ENCODE results near the gene BPGM.

The BPGM gene

DNA sequence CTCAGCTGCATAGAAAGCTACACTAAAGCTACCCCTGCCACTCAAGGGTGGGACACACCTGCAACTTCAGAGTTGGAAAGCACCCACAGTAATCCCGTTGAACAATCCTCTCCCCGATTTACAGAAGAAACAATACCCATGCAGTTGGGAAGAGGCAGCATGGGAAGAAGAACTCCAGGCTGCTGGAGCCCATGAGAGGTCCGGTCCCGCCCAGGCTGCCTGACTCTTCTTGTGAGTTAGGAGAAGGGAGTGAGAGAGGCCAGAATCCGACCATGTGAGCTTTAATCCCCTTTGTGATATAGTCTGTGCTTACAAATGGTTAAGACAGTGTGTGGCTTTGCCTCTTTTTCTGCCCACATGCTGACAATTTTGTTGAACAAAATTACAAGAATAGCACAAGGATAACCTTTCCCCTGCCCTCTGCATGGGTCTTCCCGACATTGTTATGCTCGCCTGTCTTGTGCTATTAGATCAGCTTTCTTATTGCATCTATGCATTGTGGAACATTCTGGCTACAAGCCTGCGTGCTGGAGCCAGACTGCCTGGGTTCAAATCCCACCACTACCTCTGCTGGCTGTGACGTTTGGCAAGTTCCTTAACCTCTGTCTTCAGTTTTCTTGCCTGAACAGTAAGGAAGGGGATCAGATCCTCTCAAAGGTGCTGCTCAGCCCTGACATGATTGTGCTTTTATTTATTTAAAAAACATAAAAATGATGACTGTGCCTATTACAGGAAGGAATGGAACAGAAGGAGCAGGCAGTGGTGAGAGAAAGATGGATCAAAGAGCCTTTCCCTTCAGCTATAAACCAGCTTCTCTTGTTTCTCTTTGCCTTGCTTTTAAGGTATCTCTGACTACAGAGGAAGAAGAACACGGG, 56.0 kb downstream of the BPGM start:
- H3K4me1 ChIP-seq (ENCODE audit: insufficient read depth, low read length): peaks cover 22% of the 10 kb centered on the region
- no peaks in the 10 kb centered on the region for H3K36me3 ChIP-seq (ENCODE audit: insufficient read depth, low read length)
- no peaks in the 10 kb centered on the region for H3K9me3 ChIP-seq (ENCODE audit: control insufficient read depth, insufficient read depth, low read length)
- no peak overlapping the region for H3K9ac ChIP-seq (ENCODE audit: low read depth, low read length)

- no peaks in the 10 kb centered on the region for H3K36me3 ChIP-seq (ENCODE audit: insufficient read depth, low read length)
- H3K9me3 ChIP-seq (ENCODE audit: control insufficient read depth, insufficient read depth, low read length): no peaks in the 10 kb centered on the region
- peaks cover 22% of the 10 kb centered on the region for H3K4me1 ChIP-seq (ENCODE audit: insufficient read depth, low read length)
- no peak overlapping the region for H3K9ac ChIP-seq (ENCODE audit: low read depth, low read length)
Observed at GRCh38 chr7:134703241-134703594, 56.6 kb downstream of the BPGM start.

- H3K4me1 ChIP-seq (ENCODE audit: insufficient read depth, low read length): peaks cover 22% of the 10 kb centered on the region
- H3K36me3 ChIP-seq (ENCODE audit: insufficient read depth, low read length): no peaks in the 10 kb centered on the region
- H3K9me3 ChIP-seq (ENCODE audit: control insufficient read depth, insufficient read depth, low read length): no peaks in the 10 kb centered on the region
- no peak overlapping the region for H3K9ac ChIP-seq (ENCODE audit: low read depth, low read length)
Observed at GRCh38 chr7:134703782-134704181, 57.1 kb downstream of the BPGM start.

DNA sequence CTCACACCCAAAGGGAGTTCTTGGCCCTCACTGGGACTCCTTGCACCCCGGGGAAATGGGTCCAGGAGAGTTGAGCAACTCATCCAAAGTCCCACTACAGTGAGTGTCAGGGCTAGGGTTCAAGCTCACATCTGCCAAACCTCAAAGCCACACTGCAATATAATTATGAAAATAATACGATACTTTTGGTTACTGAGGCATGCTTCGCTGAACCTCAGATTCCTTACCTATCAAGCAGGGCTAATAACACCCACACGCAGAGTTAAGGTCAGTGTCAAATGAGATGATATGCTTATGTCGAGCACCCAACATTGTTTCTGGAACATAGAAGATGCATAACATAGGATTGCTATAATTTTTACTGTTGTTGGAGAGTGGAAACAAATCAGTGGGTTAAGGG, 58.2 kb downstream of the BPGM start:
- Histone ChIP-seq H3K36me3 (ENCODE audit: insufficient read depth, low read length) (no peaks in the 10 kb centered on the region), H3K4me1 (ENCODE audit: insufficient read depth, low read length) (peaks cover 14% of the 10 kb centered on the region), H3K9ac (ENCODE audit: low read depth, low read length) (no peak overlapping the region), H3K9me3 (ENCODE audit: control insufficient read depth, insufficient read depth, low read length) (no peaks in the 10 kb centered on the region)

- Histone ChIP-seq H3K4me1 (ENCODE audit: insufficient read depth, low read length) (peaks cover 16% of the 10 kb centered on the region), H3K36me3 (ENCODE audit: insufficient read depth, low read length) (no peaks in the 10 kb centered on the region), H3K9ac (ENCODE audit: low read depth, low read length) (no peak overlapping the region), H3K9me3 (ENCODE audit: control insufficient read depth, insufficient read depth, low read length) (no peaks in the 10 kb centered on the region)
Observed at GRCh38 chr7:134705716-134706115, 59.1 kb downstream of the BPGM start.

GRCh38 chr7:134706468-134706867, 59.8 kb downstream of the BPGM start:
- no peak overlapping the region for H3K9ac ChIP-seq (ENCODE audit: low read depth, low read length)
- H3K4me1 ChIP-seq (ENCODE audit: insufficient read depth, low read length): peaks cover 22% of the 10 kb centered on the region
- H3K36me3 ChIP-seq (ENCODE audit: insufficient read depth, low read length): no peaks in the 10 kb centered on the region
- no peaks in the 10 kb centered on the region for H3K9me3 ChIP-seq (ENCODE audit: control insufficient read depth, insufficient read depth, low read length)

GRCh38 chr7:134707663-134708378, 61.2 kb downstream of the BPGM start:
- Histone ChIP-seq H3K9me3 (ENCODE audit: control insufficient read depth, insufficient read depth, low read length) (no peaks in the 10 kb centered on the region), H3K4me1 (ENCODE audit: insufficient read depth, low read length) (peaks cover 22% of the 10 kb centered on the region), H3K9ac (ENCODE audit: low read depth, low read length) (no peak overlapping the region), H3K36me3 (ENCODE audit: insufficient read depth, low read length) (no peaks in the 10 kb centered on the region)

- Histone ChIP-seq H3K36me3 (ENCODE audit: insufficient read depth, low read length) (peaks cover 2% of the 10 kb centered on the region; the same call in 1 of the 2 replicates), H3K9me3 (ENCODE audit: control insufficient read depth, insufficient read depth, low read length) (no peaks in the 10 kb centered on the region), H3K4me1 (ENCODE audit: insufficient read depth, low read length) (peaks cover 15% of the 10 kb centered on the region), H3K9ac (ENCODE audit: low read depth, low read length) (no peak overlapping the region)
Observed at GRCh38 chr7:134708692-134709091, 62.0 kb downstream of the BPGM start.

GRCh38 chr7:134709197-134709596, 62.5 kb downstream of the BPGM start:
- Histone ChIP-seq H3K4me1 (ENCODE audit: insufficient read depth, low read length) (peaks cover 10% of the 10 kb centered on the region), H3K9me3 (ENCODE audit: control insufficient read depth, insufficient read depth, low read length) (no peaks in the 10 kb centered on the region), H3K36me3 (ENCODE audit: insufficient read depth, low read length) (peaks cover 2% of the 10 kb centered on the region; the same call in 1 of the 2 replicates), H3K9ac (ENCODE audit: low read depth, low read length) (no peak overlapping the region)

GRCh38 chr7:134710511-134710853, 63.8 kb downstream of the BPGM start:
- Histone ChIP-seq H3K36me3 (ENCODE audit: insufficient read depth, low read length) (peaks cover 2% of the 10 kb centered on the region; the same call in 1 of the 2 replicates), H3K4me1 (ENCODE audit: insufficient read depth, low read length) (peaks cover 8% of the 10 kb centered on the region), H3K9me3 (ENCODE audit: control insufficient read depth, insufficient read depth, low read length) (no peaks in the 10 kb centered on the region), H3K9ac (ENCODE audit: low read depth, low read length) (no peak overlapping the region)

DNA sequence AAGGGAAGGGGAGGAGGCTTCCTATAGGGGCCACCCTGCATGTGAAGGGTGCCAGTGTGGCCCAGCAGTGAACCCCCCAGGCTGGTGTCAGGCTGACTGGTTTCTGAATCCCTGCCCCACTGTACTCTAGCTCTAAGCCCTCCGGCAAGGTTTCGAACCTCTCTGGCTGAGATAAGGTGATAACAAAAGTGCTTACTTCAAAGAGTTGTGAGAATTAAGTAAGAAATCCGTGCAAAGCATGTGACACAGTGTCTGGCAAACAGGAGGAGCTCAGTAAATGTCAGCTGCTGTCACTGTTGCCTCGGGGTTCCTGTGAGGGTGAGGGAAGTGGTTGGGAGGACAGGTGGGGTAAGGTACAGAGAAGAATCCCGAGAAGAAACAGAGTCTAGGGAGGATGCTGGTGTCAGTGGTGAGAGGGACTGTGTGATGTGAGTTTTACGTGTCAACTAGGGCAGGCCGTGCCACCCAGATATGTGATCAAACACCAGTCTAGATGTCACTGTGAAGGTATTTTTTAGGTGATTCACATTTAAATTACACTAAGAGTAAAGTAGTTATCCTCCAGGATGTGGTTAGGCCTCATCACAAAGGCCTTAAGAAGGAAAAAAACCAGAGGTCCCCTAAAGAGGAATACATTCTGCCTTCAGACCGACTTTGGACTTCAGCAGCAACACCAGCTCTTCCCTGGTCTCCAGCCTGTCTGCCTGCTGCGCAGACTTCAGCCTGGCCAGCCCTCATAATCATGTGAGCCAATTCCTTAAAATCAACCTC, 64.4 kb downstream of the BPGM start:
- Histone ChIP-seq H3K4me1 (ENCODE audit: insufficient read depth, low read length) (peaks cover 8% of the 10 kb centered on the region), H3K36me3 (ENCODE audit: insufficient read depth, low read length) (peaks cover 2% of the 10 kb centered on the region; the same call in 1 of the 2 replicates), H3K9me3 (ENCODE audit: control insufficient read depth, insufficient read depth, low read length) (no peaks in the 10 kb centered on the region), H3K9ac (ENCODE audit: low read depth, low read length) (no peak overlapping the region; the same call in 1 of the 2 replicates)

DNA sequence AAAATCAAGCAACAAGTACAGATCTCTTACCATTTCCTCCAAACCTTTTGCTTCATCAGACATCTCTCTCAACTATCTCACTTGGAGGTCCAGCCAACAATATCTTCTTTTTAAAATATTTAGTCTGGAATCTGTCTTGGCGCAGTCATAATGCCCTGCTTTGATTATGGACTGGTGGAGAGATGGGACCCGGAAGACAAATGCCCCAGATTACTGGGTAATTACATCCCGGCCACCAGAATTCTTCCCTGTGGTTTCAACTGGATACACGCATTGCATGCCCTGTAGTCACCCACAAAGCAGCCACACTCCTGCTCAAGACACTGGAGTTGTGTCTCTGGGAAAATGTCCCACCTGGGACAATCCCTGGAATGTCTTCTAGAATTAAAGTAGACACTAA, 65.5 kb downstream of the BPGM start:
- H3K4me1 ChIP-seq (ENCODE audit: insufficient read depth, low read length): peaks cover 8% of the 10 kb centered on the region
- H3K9me3 ChIP-seq (ENCODE audit: control insufficient read depth, insufficient read depth, low read length): no peaks in the 10 kb centered on the region
- no peak overlapping the region; the same call in 1 of the 2 replicates for H3K9ac ChIP-seq (ENCODE audit: low read depth, low read length)
- peaks cover 2% of the 10 kb centered on the region; the same call in 1 of the 2 replicates for H3K36me3 ChIP-seq (ENCODE audit: insufficient read depth, low read length)

GRCh38 chr7:134714470-134715205, 68.0 kb downstream of the BPGM start:
- peaks cover 2% of the 10 kb centered on the region; the same call in 1 of the 2 replicates for H3K36me3 ChIP-seq (ENCODE audit: insufficient read depth, low read length)
- H3K9ac ChIP-seq (ENCODE audit: low read depth, low read length): no peak overlapping the region
- no peaks in the 10 kb centered on the region for H3K9me3 ChIP-seq (ENCODE audit: control insufficient read depth, insufficient read depth, low read length)
- peaks cover 9% of the 10 kb centered on the region for H3K4me1 ChIP-seq (ENCODE audit: insufficient read depth, low read length)

Measured in ES-I3 (cell line).